ENCODE data around the gene SFXN2.

Gene SFXN2

GRCh38 chr10:102678068-102678400 is 36.4 kb upstream of the SFXN2 start:
- no peak overlapping the region for H3K4me3 ChIP-seq (replicated peaks; ENCODE audit: insufficient read depth, low read length)
- DNase-seq (ENCODE audit: low read depth in 1 of 2, low spot score in 1 of 2) = no peak
- TF ChIP-seq REST (IDR thresholded peaks at IDR 0.05; ENCODE audit: insufficient replicate concordance, low read depth) (no peak), SPI1 (IDR thresholded peaks at IDR 0.05; ENCODE audit: borderline replicate concordance, low read depth) (no peak), GABPA (IDR thresholded peaks at IDR 0.05; ENCODE audit: low read depth) (no peak), POLR2AphosphoS5 (IDR thresholded peaks at IDR 0.05; ENCODE audit: low read depth) (no peak), CTCF (IDR thresholded peaks at IDR 0.05; ENCODE audit: insufficient read depth, low read length) (no peak)
- no peak overlapping the region for H3K27ac ChIP-seq (replicated peaks)
- H3K27me3 ChIP-seq (ENCODE audit: insufficient read depth, poor library complexity, severe bottlenecking) = no peaks in the 10 kb centered on the region

- peak; percentile 69 for TF ChIP-seq CTCF (IDR thresholded peaks at IDR 0.05; ENCODE audit: insufficient read depth, low read length)
- TF ChIP-seq POLR2AphosphoS5 (IDR thresholded peaks at IDR 0.05; ENCODE audit: low read depth) = no peak
- Histone ChIP-seq H3K27ac (replicated peaks) (no peak overlapping the region), H3K4me3 (replicated peaks; ENCODE audit: insufficient read depth, low read length) (no peak overlapping the region), H3K27me3 (ENCODE audit: insufficient read depth, poor library complexity, severe bottlenecking) (no peaks in the 10 kb centered on the region)
- peak in 1 of 2 experiments; percentile 55 for DNase-seq (ENCODE audit: low read depth in 1 of 2, low spot score in 1 of 2)
Measured at GRCh38 chr10:102678842-102679289, 35.6 kb upstream of the SFXN2 start.

- no peak for DNase-seq (ENCODE audit: low read depth in 1 of 2, low spot score in 1 of 2)
- no peak overlapping the region for H3K27ac ChIP-seq (replicated peaks)
Measured at GRCh38 chr10:102679596-102679995, 34.8 kb upstream of the SFXN2 start.

More at GRCh38 chr10:102679596-102679995, 34.8 kb upstream of the SFXN2 start:
- TF ChIP-seq POLR2AphosphoS5 (IDR thresholded peaks at IDR 0.05; ENCODE audit: low read depth) = no peak
- TF ChIP-seq REST (IDR thresholded peaks at IDR 0.05; ENCODE audit: insufficient replicate concordance, low read depth) = no peak
- no peak for TF ChIP-seq GABPA (IDR thresholded peaks at IDR 0.05; ENCODE audit: low read depth)
- no peak for TF ChIP-seq CTCF (IDR thresholded peaks at IDR 0.05; ENCODE audit: insufficient read depth, low read length)
- TF ChIP-seq SPI1 (IDR thresholded peaks at IDR 0.05; ENCODE audit: borderline replicate concordance, low read depth) = no peak
- Histone ChIP-seq H3K27me3 (ENCODE audit: insufficient read depth, poor library complexity, severe bottlenecking) (no peaks in the 10 kb centered on the region), H3K4me3 (replicated peaks; ENCODE audit: insufficient read depth, low read length) (no peak overlapping the region)

Measured in HL-60 (cell line).